Central memory CD8-positive, alpha-beta T cell (primary cell): ENCODE results near the gene CDR2.

Experiments used
- ATAC-seq: fragments of 150-1000 bp; cut with Tn5 transposase; replicated peaks from 2 replicates; pipeline ENCODE4 v1.10.0; 2022; ENCODE audit warnings: mild to moderate bottlenecking, moderate FRiP score, moderate number of reproducible peaks; ENCODE audit not compliant: poor library complexity, severe bottlenecking; ENCODE audit errors: extremely low read depth
- DNase-seq, 2 donors: peaks; one replicate each; pipeline ENCODE4 v3.0.0; 2021; ENCODE audit warnings: low spot score in 2 of 2
- H3K27ac Mint-ChIP-seq: one replicate; pipeline ENCODE4 v1.8.0; 2022; ENCODE audit warnings: low read depth, mild to moderate bottlenecking, moderate library complexity, mixed read lengths
- H3K27me3 Mint-ChIP-seq: one replicate; pipeline ENCODE4 v1.8.0; 2022; ENCODE audit warnings: mixed read lengths
- H3K36me3 Mint-ChIP-seq: one replicate; pipeline ENCODE4 v1.8.0; 2022; ENCODE audit warnings: mild to moderate bottlenecking, moderate library complexity, mixed read lengths; ENCODE audit not compliant: insufficient read depth
- H3K4me1 Mint-ChIP-seq: one replicate; pipeline ENCODE4 v1.8.0; 2022; ENCODE audit warnings: mixed read lengths
- H3K4me3 Mint-ChIP-seq: one replicate; pipeline ENCODE4 v1.8.0; 2022; ENCODE audit warnings: mild to moderate bottlenecking, moderate library complexity, mixed read lengths
- H3K9me3 Mint-ChIP-seq: one replicate; pipeline ENCODE4 v1.8.0; 2022; ENCODE audit warnings: mixed read lengths

CDR2 gene

DNA sequence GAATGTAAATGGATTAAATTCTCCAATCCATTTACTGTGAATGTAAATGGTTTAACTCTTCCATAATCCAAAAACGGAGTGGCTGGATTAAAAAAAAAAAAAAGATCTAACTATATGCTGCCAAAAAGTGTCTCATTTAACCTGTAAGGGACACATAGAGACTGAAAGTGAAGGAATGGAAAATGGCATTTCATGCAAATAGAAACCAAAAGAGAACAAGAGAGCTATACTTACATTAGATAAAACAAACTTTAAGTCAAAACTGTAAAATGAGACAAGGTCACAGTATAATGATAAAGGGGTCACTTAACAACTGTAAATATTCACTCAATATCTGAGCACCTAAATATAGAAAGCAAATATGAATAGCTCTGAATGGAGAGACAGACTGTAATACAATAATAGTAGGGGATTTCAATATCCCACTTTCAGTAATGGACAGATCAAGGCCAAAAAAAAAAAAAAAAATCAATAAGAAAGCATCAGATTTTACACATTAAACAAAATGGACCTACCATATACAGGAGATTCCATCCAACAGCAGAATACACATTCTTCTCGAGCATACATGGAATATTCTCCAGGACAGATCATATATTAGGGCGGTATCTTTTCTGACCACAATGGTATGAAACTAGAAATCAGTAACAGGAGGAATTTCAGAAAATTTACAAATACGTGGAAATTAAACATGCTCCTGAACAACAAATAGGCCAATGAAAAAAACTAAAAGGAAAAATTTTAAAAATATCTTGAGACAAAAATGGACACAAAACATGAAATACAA is 36.4 kb downstream of the CDR2 start:
- Mint-ChIP-seq H3K27ac (no peak overlapping the region), H3K27me3 (no peaks in the 10 kb centered on the region), H3K9me3 (peaks cover 24% of the 10 kb centered on the region), H3K4me1 (peaks cover 14% of the 10 kb centered on the region), H3K4me3 (no peak overlapping the region), H3K36me3 (peaks cover 39% of the 10 kb centered on the region)
- ATAC-seq (no peak), DNase-seq (no peak)

- DNase-seq (no peak), ATAC-seq (no peak)
- Mint-ChIP-seq H3K9me3 (peaks cover 24% of the 10 kb centered on the region), H3K27ac (no peak overlapping the region), H3K27me3 (no peaks in the 10 kb centered on the region), H3K4me1 (peaks cover 14% of the 10 kb centered on the region), H3K4me3 (no peak overlapping the region), H3K36me3 (peaks cover 44% of the 10 kb centered on the region)
Observed at GRCh38 chr16:22337045-22337444, 37.4 kb downstream of the CDR2 start.

- DNase-seq (no peak), ATAC-seq (no peak)
- peaks cover 15% of the 10 kb centered on the region for H3K4me1 Mint-ChIP-seq
- no peaks in the 10 kb centered on the region for H3K27me3 Mint-ChIP-seq
- no peak overlapping the region for H3K27ac Mint-ChIP-seq
- no peak overlapping the region for H3K4me3 Mint-ChIP-seq
- H3K36me3 Mint-ChIP-seq, result peaks cover 45% of the 10 kb centered on the region
- peaks cover 24% of the 10 kb centered on the region for H3K9me3 Mint-ChIP-seq
Observed at GRCh38 chr16:22336581-22336980, 37.8 kb downstream of the CDR2 start.

- no peaks in the 10 kb centered on the region for H3K27me3 Mint-ChIP-seq
- DNase-seq (no peak), ATAC-seq (no peak)
- H3K4me3 Mint-ChIP-seq, result no peak overlapping the region
- peaks cover 24% of the 10 kb centered on the region for H3K9me3 Mint-ChIP-seq
- peaks cover 49% of the 10 kb centered on the region for H3K36me3 Mint-ChIP-seq
- H3K27ac Mint-ChIP-seq, result no peak overlapping the region
- H3K4me1 Mint-ChIP-seq, result peaks cover 19% of the 10 kb centered on the region
Observed at GRCh38 chr16:22335668-22336246, 38.7 kb downstream of the CDR2 start.

DNA sequence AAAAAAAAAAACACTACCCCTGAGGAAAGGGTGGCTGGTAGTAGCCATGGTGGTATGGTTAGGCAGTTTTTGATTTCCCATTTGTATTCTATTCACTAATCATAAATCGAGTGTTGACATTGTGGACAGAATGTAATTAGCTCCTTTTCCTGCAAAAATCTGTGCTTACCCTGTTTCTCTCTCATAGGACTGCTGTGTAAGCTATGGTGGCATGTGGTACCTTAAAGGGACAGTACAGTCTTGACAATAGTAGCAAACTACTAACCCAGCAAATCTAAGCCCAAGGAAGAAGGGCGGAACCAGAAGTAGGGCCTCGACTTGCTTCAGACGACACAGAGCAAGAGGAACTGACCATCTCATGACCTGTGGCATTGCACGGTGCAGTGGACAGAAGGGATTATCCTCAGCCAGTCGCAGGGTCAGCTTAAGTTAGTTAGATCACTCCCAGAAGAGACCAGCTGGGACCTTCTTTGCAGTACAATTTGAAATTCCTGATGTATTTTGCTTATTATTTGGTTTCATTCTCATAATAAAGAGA is 40.9 kb downstream of the CDR2 start:
- peaks cover 20% of the 10 kb centered on the region for H3K9me3 Mint-ChIP-seq
- DNase-seq (no peak), ATAC-seq (no peak)
- H3K4me3 Mint-ChIP-seq, result no peak overlapping the region
- peaks cover 25% of the 10 kb centered on the region for H3K4me1 Mint-ChIP-seq
- no peak overlapping the region for H3K27ac Mint-ChIP-seq
- H3K27me3 Mint-ChIP-seq, result no peaks in the 10 kb centered on the region
- peaks cover 59% of the 10 kb centered on the region for H3K36me3 Mint-ChIP-seq

- Mint-ChIP-seq H3K9me3 (no peaks in the 10 kb centered on the region), H3K36me3 (peaks cover 55% of the 10 kb centered on the region), H3K27ac (no peak overlapping the region), H3K4me1 (peaks cover 17% of the 10 kb centered on the region), H3K27me3 (no peaks in the 10 kb centered on the region), H3K4me3 (no peak overlapping the region)
- DNase-seq (no peak), ATAC-seq (no peak)
Observed at GRCh38 chr16:22330326-22330725, 44.1 kb downstream of the CDR2 start.

GRCh38 chr16:22329199-22329695 is 45.2 kb downstream of the CDR2 start:
- no peaks in the 10 kb centered on the region for H3K27me3 Mint-ChIP-seq
- peaks cover 52% of the 10 kb centered on the region for H3K36me3 Mint-ChIP-seq
- H3K9me3 Mint-ChIP-seq, result no peaks in the 10 kb centered on the region
- no peak overlapping the region for H3K27ac Mint-ChIP-seq
- H3K4me3 Mint-ChIP-seq, result no peak overlapping the region
- DNase-seq (no peak), ATAC-seq (no peak)
- peaks cover 14% of the 10 kb centered on the region for H3K4me1 Mint-ChIP-seq

DNA sequence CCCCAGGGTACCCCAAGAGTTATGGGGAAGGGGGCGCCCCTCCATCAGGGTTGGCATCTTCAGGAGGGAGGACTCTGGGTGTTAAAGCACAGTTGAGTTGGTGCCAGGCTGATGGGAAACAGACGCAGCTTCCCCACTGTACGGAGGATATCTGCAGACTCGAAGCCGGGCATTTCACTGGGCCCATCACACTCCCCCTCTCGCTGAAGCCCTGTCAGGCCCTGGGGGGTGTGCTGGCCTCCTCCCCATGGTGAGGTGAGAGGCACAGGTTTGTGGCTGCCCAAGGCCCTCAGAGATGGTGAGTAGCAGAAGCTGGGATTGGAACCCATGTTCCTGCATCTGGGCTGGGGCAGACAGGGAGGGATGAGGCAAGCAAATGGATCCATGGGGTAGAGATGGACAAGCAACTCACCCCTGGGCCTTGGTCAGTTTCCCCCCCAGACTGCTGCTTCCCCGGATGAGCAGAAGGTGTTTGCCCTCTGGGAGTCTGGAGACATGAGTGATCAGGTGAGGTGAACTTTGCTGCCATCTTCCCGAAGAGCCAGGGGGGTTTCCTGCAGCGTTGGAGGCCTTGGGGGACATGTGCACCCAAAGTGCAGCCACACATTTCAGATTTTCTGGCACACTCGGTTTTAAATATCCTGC is 46.2 kb downstream of the CDR2 start:
- Mint-ChIP-seq H3K36me3 (peaks cover 52% of the 10 kb centered on the region), H3K4me3 (no peak overlapping the region), H3K9me3 (no peaks in the 10 kb centered on the region), H3K27ac (no peak overlapping the region), H3K4me1 (peaks cover 11% of the 10 kb centered on the region), H3K27me3 (no peaks in the 10 kb centered on the region)
- no peak for DNase-seq
- ATAC-seq, result no peak

GRCh38 chr16:22327446-22327775 is 47.0 kb downstream of the CDR2 start:
- H3K36me3 Mint-ChIP-seq, result peaks cover 52% of the 10 kb centered on the region
- H3K27me3 Mint-ChIP-seq, result no peaks in the 10 kb centered on the region
- DNase-seq, result no peak
- H3K4me1 Mint-ChIP-seq, result peaks cover 11% of the 10 kb centered on the region
- no peak overlapping the region for H3K27ac Mint-ChIP-seq
- no peaks in the 10 kb centered on the region for H3K9me3 Mint-ChIP-seq
- no peak for ATAC-seq
- no peak overlapping the region for H3K4me3 Mint-ChIP-seq

DNA sequence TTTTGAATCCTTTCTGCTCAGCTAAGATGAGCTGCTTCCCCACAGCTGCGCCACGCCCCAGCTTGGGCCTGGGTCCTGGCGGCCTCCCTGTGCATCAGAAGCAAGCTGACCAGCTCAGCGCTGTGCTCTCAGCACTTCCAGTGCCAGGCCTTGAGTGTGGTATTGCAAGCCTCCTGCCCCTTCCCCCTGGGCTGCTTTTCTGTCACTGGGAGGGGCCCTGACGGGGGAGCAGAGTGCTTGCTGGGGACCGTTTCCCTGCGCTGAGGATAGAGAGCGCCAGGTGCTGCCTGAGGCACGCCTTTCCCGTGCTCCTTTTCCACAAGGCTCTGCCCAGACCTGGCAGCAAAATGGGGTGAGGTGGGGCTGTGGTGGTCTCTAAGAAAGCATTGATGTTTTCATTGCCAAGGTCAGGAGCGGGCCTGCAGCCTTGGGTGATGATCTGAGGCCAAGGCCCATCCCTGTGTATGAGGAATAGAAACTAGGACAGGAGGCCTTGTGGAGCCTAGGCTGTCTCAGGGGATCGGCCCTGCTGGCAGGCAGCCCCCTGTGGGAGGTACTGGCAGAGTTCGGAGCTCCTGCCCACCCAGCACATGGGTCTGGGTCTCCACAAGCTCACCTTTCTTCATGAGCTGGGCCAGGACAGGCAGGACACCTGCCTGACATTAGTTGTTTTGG is 47.5 kb downstream of the CDR2 start:
- Mint-ChIP-seq H3K27me3 (no peaks in the 10 kb centered on the region), H3K27ac (no peak overlapping the region), H3K36me3 (peaks cover 48% of the 10 kb centered on the region), H3K9me3 (no peaks in the 10 kb centered on the region), H3K4me1 (peaks cover 11% of the 10 kb centered on the region), H3K4me3 (no peak overlapping the region)
- no peak for ATAC-seq
- DNase-seq, result no peak

GRCh38 chr16:22326369-22326652 is 48.1 kb downstream of the CDR2 start:
- no peaks in the 10 kb centered on the region for H3K9me3 Mint-ChIP-seq
- DNase-seq (no peak), ATAC-seq (no peak)
- H3K27ac Mint-ChIP-seq, result no peak overlapping the region
- peaks cover 9% of the 10 kb centered on the region for H3K4me1 Mint-ChIP-seq
- H3K36me3 Mint-ChIP-seq, result peaks cover 46% of the 10 kb centered on the region
- H3K4me3 Mint-ChIP-seq, result no peak overlapping the region
- no peaks in the 10 kb centered on the region for H3K27me3 Mint-ChIP-seq

DNA sequence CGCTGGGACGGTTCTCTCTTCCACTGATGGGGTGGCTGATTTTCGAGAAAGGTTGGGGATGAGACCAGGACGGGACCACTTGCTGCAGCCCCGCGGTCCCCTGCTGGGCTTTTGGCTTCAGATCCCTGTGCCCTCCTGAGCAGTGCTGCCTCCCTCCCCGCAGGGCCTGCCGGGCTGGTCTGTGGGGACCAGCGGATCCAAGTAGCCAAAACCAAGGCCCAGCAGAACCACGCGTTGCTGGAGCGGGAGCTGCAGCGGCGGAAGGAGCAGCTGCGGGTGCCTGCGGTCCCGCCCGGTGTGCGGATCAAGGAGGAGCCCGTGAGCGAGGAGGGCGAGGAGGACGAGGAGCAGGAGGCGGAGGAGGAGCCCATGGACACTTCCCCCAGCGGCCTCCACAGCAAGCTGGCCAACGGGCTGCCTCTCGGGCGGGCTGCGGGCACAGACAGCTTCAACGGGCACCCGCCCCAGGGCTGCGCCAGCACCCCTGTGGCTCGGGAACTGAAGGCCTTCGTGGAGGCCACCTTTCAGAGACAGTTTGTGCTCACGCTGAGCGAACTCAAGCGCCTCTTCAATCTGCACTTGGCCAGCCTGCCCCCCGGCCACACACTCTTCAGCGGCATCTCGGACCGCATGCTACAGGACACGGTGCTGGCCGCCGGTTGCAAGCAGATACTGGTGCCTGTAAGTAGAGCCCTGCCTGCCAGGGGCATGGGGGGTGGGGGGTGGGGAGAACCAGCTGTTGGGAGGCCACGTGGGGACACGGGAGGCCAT is 48.6 kb downstream of the CDR2 start:
- Mint-ChIP-seq H3K9me3 (no peaks in the 10 kb centered on the region), H3K4me1 (peaks cover 14% of the 10 kb centered on the region), H3K27ac (no peak overlapping the region), H3K27me3 (no peaks in the 10 kb centered on the region), H3K36me3 (peaks cover 46% of the 10 kb centered on the region), H3K4me3 (no peak overlapping the region)
- DNase-seq (no peak), ATAC-seq (no peak)
